Measurements from ENCODE around the gene TNNT1.

The TNNT1 gene

DNA sequence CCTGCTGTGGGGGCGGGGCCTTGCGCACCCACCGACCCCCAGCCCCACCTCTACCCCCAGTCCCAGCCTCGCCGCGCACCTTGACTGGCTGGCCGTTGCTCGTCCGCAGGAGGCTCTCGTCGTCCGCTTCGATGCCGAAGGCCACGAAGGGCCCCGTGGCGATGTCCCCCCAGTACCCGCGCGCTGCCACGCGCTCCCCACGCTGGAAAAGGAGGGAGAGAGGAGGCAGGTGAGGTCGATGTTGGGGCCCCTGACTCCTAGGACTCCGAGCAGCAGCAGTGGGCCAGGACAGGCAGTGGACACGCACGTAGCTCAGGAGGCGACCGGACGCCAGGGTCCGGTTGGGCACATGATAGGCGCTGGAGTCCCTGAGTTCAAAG lies 12.0 kb upstream of the TNNT1 start:
- TF ChIP-seq, protein P1, sequence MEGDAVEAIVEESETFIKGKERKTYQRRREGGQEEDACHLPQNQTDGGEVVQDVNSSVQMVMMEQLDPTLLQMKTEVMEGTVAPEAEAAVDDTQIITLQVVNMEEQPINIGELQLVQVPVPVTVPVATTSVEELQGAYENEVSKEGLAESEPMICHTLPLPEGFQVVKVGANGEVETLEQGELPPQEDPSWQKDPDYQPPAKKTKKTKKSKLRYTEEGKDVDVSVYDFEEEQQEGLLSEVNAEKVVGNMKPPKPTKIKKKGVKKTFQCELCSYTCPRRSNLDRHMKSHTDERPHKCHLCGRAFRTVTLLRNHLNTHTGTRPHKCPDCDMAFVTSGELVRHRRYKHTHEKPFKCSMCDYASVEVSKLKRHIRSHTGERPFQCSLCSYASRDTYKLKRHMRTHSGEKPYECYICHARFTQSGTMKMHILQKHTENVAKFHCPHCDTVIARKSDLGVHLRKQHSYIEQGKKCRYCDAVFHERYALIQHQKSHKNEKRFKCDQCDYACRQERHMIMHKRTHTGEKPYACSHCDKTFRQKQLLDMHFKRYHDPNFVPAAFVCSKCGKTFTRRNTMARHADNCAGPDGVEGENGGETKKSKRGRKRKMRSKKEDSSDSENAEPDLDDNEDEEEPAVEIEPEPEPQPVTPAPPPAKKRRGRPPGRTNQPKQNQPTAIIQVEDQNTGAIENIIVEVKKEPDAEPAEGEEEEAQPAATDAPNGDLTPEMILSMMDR (IDR thresholded peaks at IDR 0.05; ENCODE audit: control extremely low read depth, extremely low read depth, low read depth, missing control alignments) = no peak
- DNase-seq (ENCODE audit: extremely low spot score) = no peak
- ChIA-PET CTCF (interaction anchor here (0.6 to 2.7 kb wide), 20 partner anchors 10 to 682 kb away, joined by 3 to 18 read pairs (median 4); partner anchors contain the start of gene ISOC2), POLR2A (no interaction called here)

DNA sequence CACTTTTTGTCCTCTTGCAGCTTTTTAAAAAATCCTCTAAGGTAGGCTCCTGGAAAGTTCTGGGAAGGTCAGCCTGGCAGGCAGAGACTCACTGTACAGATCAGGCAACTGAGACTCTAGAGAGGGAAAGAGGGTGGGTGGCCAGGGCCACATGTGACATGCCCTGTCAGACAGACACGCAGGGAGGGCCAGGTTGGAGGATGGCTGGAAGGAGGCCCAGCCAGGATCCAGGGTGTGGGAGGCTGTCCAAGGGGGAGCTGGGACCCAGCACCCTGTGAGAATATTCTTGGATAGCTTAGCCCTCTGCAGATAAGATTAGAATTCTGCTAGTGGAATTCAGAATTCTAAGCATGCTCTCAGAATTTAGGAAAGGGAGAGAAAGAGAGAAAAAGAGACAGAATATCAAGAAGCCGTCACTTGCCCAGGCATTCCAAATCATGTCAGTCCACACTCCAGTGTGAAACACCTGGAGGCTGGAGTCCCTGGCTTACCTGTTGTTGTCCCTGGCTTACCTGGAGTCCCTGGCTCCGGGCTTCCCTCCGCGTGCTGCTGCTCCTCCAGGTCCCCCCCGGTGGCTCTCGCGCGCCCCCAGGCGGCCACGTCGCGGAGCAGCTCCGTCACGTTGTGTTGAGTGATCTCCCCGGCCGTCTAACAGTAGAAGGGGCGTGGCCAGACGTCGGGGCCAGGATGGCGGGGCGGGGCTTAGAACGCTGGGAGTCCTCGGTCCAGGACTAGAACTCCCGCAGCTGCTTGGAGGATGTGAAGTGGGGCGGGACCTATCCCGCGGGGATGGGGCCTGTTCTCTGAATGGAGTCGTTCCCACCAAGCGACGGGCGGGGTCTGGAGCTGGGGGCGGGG lies 11.4 kb upstream of the TNNT1 start:
- DNase-seq (ENCODE audit: extremely low spot score) = peak; percentile 97
- ChIA-PET POLR2A (interaction anchor here (0.6 kb wide), 1 partner anchor 229 kb away, joined by 3 read pairs; no protein-coding TSS in a partner anchor), CTCF (interaction anchor here (0.6 to 2.7 kb wide), 30 partner anchors 8 to 682 kb away, joined by 3 to 18 read pairs (median 4); partner anchors contain the start of gene ISOC2)
- TF ChIP-seq, protein P1 (IDR thresholded peaks at IDR 0.05; ENCODE audit: control extremely low read depth, extremely low read depth, low read depth, missing control alignments) = peak; percentile 94

DNA sequence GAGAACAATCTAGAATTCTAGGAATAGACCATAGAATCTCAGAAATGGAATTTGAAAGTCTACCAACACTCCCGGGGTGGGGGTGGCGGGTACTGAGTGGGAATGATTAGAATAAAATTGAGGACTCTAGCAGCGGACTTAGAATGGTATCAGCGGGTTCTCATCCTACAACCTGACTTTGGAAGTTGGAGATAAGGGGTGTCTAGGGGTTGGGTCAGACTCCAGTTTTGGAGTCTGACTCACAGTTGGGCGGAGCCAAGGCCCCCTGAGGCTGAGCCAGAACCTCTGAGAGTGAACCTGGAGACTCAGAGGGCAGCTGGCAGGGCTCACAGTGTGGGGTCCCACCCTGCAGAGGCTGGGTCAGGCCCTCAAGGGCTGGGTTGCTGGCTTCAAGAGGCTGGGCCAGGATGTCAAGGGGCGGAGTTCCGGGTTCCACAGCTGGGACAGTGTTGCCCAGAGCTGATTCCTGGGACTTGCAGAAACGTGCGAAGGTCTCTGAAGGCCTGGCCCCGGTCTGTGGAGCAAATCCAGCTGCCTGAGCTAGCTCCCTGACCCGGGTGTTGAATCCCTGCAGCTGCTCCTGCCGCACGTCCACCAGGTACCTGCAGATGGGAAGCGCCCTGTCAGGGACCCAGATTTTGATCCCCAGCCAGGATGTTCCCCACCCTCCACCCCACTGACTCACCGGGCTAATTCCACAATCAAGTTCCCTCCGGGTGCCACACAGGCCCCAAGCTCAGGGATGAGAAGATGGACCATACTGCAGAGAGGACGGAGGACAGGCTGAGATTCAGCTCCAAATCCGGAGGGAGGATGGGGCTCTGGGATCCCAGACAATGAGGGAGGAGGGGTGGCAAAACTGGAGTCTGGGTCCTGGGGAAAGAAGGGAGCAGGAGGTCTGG lies 10.1 kb upstream of the TNNT1 start:
- CTCF ChIA-PET = interaction anchor here (0.9 to 2.7 kb wide), 19 partner anchors 8 to 345 kb away, joined by 3 to 18 read pairs (median 5); no protein-coding TSS in a partner anchor

DNA sequence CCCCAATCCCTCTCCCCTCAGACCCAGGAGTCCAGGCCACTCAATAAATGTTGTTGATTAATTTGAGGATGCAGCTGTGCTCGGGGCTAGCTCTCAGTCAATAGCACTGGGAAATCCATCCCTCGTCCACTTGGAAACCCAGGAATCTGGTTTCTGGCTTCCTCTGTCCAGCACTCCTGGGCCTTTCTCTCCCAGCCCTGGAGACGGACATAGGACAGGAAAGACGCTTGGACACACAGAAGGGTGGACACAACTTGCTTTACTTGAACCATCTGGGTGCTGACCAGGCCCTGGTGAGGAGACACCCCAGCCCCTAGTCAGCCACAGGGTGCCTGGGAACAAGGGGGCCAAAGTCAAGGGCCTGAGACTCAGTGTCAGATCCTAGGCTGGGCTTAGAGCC lies 9.4 kb upstream of the TNNT1 start:
- TF ChIP-seq, protein P1 (IDR thresholded peaks at IDR 0.05; ENCODE audit: control extremely low read depth, extremely low read depth, low read depth, missing control alignments) = no peak
- POLR2A ChIA-PET = no interaction called here
- no peak for DNase-seq (ENCODE audit: extremely low spot score)
- CTCF ChIA-PET = interaction anchor here (1.0 to 2.7 kb wide), 5 partner anchors 8 to 346 kb away, joined by 3 to 10 read pairs (median 3); partner anchors contain the start of gene DNAAF3

More for the DNA sequence above, 10.1 kb upstream of the TNNT1 start:
- POLR2A ChIA-PET = no interaction called here
- TF ChIP-seq, protein P1 (IDR thresholded peaks at IDR 0.05; ENCODE audit: control extremely low read depth, extremely low read depth, low read depth, missing control alignments) = no peak
- DNase-seq (ENCODE audit: extremely low spot score) = no peak

DNA sequence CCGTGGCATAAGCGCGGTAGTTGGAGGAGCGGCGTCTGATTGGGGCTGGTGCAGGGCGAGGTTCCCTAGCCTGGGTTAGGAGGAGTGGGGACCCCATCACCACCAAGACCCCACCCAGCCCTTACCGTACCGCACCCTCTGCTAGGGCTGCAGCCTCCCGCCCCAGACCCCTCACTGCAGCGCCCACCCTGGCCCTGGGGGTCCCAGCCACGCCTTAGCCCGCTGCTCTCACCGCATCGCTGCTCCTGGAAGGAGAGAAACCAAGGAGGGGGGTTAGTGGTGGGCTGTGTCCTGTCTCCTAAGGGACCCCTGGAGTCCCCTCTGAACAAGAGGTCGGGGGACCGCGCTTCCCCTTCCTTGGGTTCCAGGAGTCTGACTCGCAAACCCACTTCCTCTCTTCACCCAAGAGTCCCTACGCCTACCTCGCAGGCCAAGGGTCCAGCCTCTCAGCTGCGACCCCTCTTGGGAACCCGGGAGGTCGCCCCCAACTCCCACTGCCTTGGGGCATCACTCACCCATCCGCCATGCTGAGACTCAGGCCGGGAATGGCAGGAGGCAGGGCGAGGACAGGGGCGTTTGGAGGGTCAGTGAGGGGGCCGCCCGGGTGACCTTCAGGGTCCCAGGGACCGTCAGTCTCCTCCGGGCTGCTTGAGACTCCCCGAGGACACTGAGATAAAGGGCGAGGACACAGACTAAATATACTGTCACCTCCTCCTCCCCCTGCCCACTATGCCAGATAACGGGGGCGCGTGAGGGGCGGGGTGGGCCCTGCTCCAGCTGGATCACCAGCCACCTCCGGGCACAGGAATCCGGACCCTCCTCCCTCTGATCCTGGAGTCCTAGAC lies 8.3 kb upstream of the TNNT1 start, which contains the start of gene TNNI3:
Gene TNNI3 (minus strand): TSS at position 669 of the 845 bp plus-strand sequence. CDS start 143 bp downstream, at position 526.
- ChIA-PET POLR2A (no interaction called here), CTCF (interaction anchor here (1.1 to 1.7 kb wide), 2 partner anchors 9 to 16 kb away, joined by 3 to 6 read pairs; partner anchors contain the start of gene DNAAF3)
- TF ChIP-seq, protein P1 (IDR thresholded peaks at IDR 0.05; ENCODE audit: control extremely low read depth, extremely low read depth, low read depth, missing control alignments) = no peak
- no peak for DNase-seq (ENCODE audit: extremely low spot score)
